ENCODE data around the gene FIBP. TPM values are rescaled to one million over a fixed set of nuclear protein-coding genes. Genes with fewer than 3 reads are reported as not detected.

The FIBP gene
- total and polyA plus RNA-seq, 2 of the 4 experiments (the other 2 are of a cell fraction) = 141 to 182 TPM

DNA sequence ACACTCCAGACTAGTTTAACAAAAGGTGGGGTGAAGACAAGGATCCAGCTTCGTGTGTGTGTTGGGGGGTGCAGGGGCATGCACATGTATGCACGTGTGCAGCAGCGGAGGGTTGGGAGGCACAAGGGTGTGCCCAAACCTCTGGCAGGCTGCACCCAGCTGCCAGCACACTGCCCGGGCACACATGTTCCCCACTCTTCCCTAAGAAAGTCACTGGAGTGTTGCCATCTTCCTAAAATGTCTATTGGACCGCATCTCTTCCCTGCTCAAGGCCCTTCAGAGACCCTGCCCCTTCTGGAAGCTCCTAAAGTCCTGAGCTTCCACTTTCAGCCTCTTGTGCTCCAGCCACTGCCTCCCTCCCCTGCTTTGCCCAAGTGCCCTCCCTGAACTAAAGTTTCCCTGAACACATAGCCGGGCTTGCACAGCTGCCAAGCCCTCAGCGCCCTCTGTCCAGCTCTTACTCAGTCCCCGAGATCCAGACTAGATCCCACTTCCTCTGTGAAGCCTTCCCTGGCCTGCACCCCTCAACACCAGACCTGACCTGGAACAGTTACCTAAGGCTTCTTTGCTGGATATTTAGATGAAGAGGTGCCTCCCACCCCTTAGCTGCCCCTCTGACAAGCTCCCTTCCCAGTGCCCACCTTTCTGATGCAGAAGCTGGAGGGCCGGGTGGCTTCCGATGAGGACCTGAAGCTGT, 36.3 kb downstream of the FIBP start:
- Histone ChIP-seq H2BK15ac (ENCODE audit: low read depth, low read length) (no peak overlapping the region), H4K8ac (ENCODE audit: low read depth in 2 of 2, low read length in 2 of 2) (no peak overlapping the region), H3K23ac (ENCODE audit: low read depth, low read length) (no peak overlapping the region), H3K4me2 (ENCODE audit: low read depth, low read length) (no peak overlapping the region), H4K5ac (ENCODE audit: low read depth, low read length) (no peak overlapping the region), H2AFZ (replicated peaks; ENCODE audit: low read length, poor library complexity) (peak overlapping the region; percentile 28), H3K27ac (ENCODE audit: insufficient read depth, low read length) (no peak overlapping the region), H3K9ac (ENCODE audit: low read depth, low read length) (no peak overlapping the region), H2BK5ac (ENCODE audit: low read depth, low read length, poor library complexity, severe bottlenecking) (no peak overlapping the region), H3K27me3 (ENCODE audit: control insufficient read depth, insufficient read depth, low read length) (no peaks in the 10 kb centered on the region), H4K91ac (ENCODE audit: insufficient read depth, low read depth, low read length) (no peak overlapping the region), H3K14ac (replicated peaks; ENCODE audit: low read depth, low read length) (no peak overlapping the region), H3K79me1 (ENCODE audit: low read depth in 1 of 2, low read length in 2 of 2) (peaks cover 20 to 55% of the 10 kb centered on the region in 2 experiments), H3K9me3 (ENCODE audit: control insufficient read depth, insufficient read depth, low read length) (no peaks in the 10 kb centered on the region), H3K4me1 (ENCODE audit: control insufficient read depth, insufficient read depth, low read length) (peaks cover 4% of the 10 kb centered on the region), H2BK120ac (ENCODE audit: low read depth, low read length) (no peak overlapping the region), H3K56ac (ENCODE audit: extremely low read depth, insufficient read depth, low read length) (no peak overlapping the region), H3K4me3 (ENCODE audit: insufficient read depth, low read depth, low read length) (no peak overlapping the region), H3K18ac (ENCODE audit: low read depth, low read length) (no peak overlapping the region), H2AK9ac (replicated peaks; ENCODE audit: low read depth, low read length, poor library complexity) (peak overlapping the region; percentile 7), H3K4ac (ENCODE audit: low read depth, low read length) (no peak overlapping the region), H3K9me1 (ENCODE audit: insufficient read depth, low read length) (peaks cover 29% of the 10 kb centered on the region), H2AK5ac (ENCODE audit: low read depth, low read length) (no peak overlapping the region), H3K36me3 (ENCODE audit: control insufficient read depth, insufficient read depth, low read length) (peaks cover 59% of the 10 kb centered on the region), H4K20me1 (ENCODE audit: insufficient read depth, low read length) (peaks cover 70% of the 10 kb centered on the region), H2BK20ac (ENCODE audit: low read depth, low read length) (no peak overlapping the region)
- in situ Hi-C loops (cut with MboI; ENCODE audit: low sequenced_read_pairs) = no loop called here
- WGBS, 2 experiments (ENCODE audit: extremely low coverage in 2 of 2, insufficient read length in 1 of 2) = 89% methylated on average over 3 of the region's 10 CpGs; no CpG with 5 or more reads in 1 of the 2 experiments
- DNase-seq (no peak), ATAC-seq (ENCODE audit: low read depth) (peak; percentile 1; the same call in 1 of the 2 replicates)
- ChIA-PET CTCF (interaction anchor here (0.7 to 1.1 kb wide), 2 partner anchors 15 to 34 kb away, joined by 3 read pairs; no protein-coding TSS in a partner anchor), POLR2A (ENCODE audit: unreplicated experiment) (interaction anchor here (0.5 to 1.0 kb wide), 2 partner anchors 139 to 327 kb away, joined by 3 to 4 read pairs; partner anchors contain the start of gene SCYL1)
- BruUV-seq (replicated peaks) = no TSS peak
- intact Hi-C loops (cut with micrococcal nuclease) = no loop called here
- dilution Hi-C loops (cut with HindIII; ENCODE audit: low sequenced_read_pairs, unreplicated experiment) = no loop called here
- 0 out of 2 replicates have a peak, but pooled peaks have one; percentile 5 for TF ChIP-seq POLR2A (IDR thresholded peaks at IDR 0.05; ENCODE audit: low read depth, low read length)
- no peak for TF ChIP-seq SMC3 (IDR thresholded peaks at IDR 0.05; ENCODE audit: low read depth, low read length)
- no peak for TF ChIP-seq MAFK (IDR thresholded peaks at IDR 0.05; ENCODE audit: low read depth, low read length)
- no peak for TF ChIP-seq CTCF (conservative IDR thresholded peaks at IDR 0.05; ENCODE audit: low read depth, low read length)
- no peak for TF ChIP-seq USF2 (IDR thresholded peaks at IDR 0.05; ENCODE audit: low read depth, low read length)
- no peak for TF ChIP-seq BHLHE40 (IDR thresholded peaks at IDR 0.05; ENCODE audit: low read depth, low read length)
